Measurements from ENCODE around the gene DDX31.

DDX31 gene

DNA sequence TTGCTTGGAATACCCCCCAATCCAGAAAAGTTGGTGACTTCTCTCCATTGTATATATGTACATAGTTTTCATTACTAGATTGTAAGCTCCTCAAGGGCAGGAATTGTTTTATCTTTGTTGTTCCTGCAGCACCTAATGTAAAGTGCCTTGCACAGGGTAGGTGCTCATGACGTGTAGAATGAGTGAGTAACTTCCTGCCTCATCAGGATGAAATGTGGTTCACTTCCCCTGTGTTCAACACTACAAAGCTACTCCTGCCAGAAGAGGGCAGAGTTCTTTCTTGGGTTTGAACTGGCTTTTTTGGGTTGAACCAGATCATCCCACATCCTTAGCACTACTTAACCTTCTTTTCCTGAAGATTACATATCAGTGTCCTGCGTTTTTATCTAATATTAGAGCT, 24.4 kb upstream of the DDX31 start:
- TF ChIP-seq, protein P1, sequence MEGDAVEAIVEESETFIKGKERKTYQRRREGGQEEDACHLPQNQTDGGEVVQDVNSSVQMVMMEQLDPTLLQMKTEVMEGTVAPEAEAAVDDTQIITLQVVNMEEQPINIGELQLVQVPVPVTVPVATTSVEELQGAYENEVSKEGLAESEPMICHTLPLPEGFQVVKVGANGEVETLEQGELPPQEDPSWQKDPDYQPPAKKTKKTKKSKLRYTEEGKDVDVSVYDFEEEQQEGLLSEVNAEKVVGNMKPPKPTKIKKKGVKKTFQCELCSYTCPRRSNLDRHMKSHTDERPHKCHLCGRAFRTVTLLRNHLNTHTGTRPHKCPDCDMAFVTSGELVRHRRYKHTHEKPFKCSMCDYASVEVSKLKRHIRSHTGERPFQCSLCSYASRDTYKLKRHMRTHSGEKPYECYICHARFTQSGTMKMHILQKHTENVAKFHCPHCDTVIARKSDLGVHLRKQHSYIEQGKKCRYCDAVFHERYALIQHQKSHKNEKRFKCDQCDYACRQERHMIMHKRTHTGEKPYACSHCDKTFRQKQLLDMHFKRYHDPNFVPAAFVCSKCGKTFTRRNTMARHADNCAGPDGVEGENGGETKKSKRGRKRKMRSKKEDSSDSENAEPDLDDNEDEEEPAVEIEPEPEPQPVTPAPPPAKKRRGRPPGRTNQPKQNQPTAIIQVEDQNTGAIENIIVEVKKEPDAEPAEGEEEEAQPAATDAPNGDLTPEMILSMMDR (conservative IDR thresholded peaks at IDR 0.05; ENCODE audit: low read depth, low read length) = peak; percentile 21
- no peak for DNase-seq (ENCODE audit: low read depth)
- H3K4me3 ChIP-seq (ENCODE audit: low read length) = no peak overlapping the region

DNA sequence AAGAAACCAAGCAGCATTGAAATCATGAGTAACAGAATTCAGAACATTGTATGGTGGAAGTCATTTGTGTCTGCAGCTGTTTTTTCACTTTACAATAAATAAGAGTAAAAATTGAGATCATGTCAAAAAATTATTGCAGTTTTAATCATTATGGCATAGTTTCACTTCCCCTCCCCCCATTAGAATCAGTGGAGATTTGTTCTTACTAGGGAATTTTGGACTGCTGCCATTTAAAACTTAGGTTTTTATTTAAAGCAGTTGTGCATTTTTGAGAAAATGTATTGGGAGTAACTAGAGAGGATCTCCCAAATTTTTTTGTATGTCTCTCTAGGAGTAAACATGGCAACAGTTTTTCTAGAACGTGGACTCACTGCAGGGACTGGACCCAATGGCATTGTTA, 20.9 kb upstream of the DDX31 start:
- no peak for DNase-seq (ENCODE audit: low read depth)

DNA sequence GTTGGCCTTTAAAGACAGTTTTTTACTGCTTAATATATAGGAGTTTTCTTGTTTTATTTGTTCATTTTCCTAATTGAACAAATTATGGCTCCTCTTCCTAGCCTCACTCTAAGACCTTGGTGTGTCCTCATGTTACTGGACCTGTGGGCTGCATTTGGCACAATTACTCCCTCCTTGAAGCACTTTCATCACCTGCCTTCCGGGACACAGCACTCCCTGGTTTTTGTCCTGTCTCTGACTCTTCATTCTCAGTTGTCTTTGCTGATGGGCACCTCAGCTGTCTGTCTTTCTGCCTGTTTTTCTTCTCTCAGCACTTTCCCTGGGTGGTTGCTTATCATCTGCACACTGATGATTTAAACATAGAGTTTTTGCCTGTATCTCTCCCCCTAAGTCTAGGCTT, 14.1 kb upstream of the DDX31 start:
- TF ChIP-seq, protein P1 (conservative IDR thresholded peaks at IDR 0.05; ENCODE audit: low read depth, low read length) = no peak
- H3K4me3 ChIP-seq (ENCODE audit: low read length) = no peak overlapping the region

More for the DNA sequence above, 20.9 kb upstream of the DDX31 start:
- TF ChIP-seq, protein P1 (conservative IDR thresholded peaks at IDR 0.05; ENCODE audit: low read depth, low read length) = no peak
- no peak overlapping the region for H3K4me3 ChIP-seq (ENCODE audit: low read length)

DNA sequence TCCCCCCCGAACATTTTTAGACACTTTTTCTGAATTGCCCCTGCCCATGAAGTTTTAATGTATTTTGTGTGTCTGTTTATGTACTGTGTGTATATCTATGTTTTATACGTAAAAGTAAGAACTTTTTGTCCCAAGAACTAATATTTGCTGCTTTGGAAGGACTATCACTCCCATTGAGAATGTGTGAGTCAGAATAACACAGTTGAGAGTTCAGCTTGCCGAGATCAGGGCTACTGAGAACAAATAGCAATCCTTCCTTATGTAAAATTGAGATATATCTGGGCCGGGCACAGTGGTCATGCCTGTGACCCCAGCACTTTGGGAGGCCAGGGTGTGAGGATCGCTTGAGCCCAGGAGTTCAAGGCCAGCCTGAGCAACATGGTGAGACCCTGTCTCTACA, 11.8 kb upstream of the DDX31 start:
- no peak for DNase-seq (ENCODE audit: low read depth)
- TF ChIP-seq, protein P1 (conservative IDR thresholded peaks at IDR 0.05; ENCODE audit: low read depth, low read length) = no peak
- no peak overlapping the region for H3K4me3 ChIP-seq (ENCODE audit: low read length)

More for the DNA sequence above, 14.1 kb upstream of the DDX31 start:
- DNase-seq (ENCODE audit: low read depth) = no peak

DNA sequence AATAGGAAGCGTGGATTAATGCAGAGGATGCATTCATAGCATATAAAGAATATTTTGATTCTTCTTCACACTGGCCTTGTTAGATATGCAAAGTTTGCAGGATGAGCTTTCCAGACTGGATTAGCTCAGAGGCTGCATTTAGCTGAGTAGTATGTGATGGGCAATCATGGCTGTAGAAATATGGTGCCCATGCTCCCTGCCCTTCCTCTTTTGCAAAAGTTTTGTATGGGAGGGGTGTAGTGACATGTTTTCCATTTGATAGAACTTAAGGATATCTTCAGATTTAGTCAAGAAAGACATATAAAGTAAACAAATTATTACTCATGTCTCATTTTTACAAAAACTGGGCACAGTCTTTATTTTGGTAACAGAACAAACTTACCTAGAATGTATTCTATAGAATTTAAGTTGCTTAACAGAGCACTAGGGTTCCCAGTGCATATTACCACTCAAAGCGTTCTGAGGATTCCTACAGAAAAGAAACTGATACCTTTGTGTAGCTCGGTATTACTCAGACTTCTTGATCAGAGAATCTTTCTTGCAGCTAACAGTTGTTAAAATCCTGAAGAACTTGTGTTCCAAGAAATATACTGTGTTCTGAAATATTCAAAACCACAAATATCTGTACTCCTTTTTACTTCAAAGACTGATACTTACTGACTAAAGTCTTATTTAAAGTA, 10.3 kb upstream of the DDX31 start:
- no peak overlapping the region for H3K4me3 ChIP-seq (ENCODE audit: low read length)
- no peak for DNase-seq (ENCODE audit: low read depth)
- TF ChIP-seq, protein P1 (conservative IDR thresholded peaks at IDR 0.05; ENCODE audit: low read depth, low read length) = no peak

DNA sequence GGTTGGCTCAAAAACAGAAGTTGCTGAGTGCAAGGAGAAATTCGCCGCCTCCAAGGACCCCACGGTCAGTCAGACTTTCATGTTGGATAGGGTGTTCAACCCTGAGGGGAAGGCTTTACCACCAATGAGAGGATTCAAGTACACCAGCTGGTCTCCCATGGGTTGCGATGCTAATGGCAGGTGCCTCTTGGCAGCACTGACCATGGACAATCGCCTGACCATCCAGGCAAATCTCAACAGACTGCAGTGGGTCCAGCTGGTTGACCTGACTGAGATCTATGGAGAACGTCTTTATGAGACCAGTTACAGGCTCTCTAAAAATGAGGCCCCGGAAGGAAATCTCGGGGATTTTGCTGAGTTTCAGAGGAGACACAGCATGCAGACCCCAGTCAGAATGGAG, 8.2 kb upstream of the DDX31 start:
- TF ChIP-seq, protein P1 (conservative IDR thresholded peaks at IDR 0.05; ENCODE audit: low read depth, low read length) = no peak
- DNase-seq (ENCODE audit: low read depth) = no peak

DNA sequence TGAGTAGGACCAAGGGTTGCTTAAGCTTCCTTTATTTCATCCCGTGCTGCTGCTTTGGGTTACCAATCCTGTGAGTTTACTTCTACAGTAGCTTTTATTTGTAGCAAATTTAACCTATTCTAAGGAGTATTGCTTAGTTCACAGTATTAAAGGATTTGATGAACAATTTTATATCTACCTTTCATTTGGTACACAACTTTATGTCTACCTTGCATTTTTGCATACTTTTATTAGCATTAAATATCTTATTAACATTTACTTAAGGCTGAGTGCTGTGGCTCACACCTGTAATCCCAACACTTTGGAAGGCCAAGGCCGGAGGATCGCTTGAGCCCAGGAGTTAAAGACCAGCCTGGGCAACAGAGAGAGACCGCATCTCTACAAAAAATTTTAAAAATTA, 4.7 kb upstream of the DDX31 start:
- DNase-seq (ENCODE audit: low read depth) = no peak

More for the DNA sequence above, 8.2 kb upstream of the DDX31 start:
- no peak overlapping the region for H3K4me3 ChIP-seq (ENCODE audit: low read length)

More for the DNA sequence above, 4.7 kb upstream of the DDX31 start:
- H3K4me3 ChIP-seq (ENCODE audit: low read length) = no peak overlapping the region
- TF ChIP-seq, protein P1 (conservative IDR thresholded peaks at IDR 0.05; ENCODE audit: low read depth, low read length) = no peak
